Mesenchymal stem cell (in vitro differentiated cells and primary cell): ENCODE measurements around the gene SLC44A3.

Source experiments
- DNase-seq: peaks from one replicate; pipeline ENCODE4 v3.0.0-alpha.2; 2013
- H2AFZ ChIP-seq: one replicate; pipeline ENCODE4 v1.6.1; 2013; ENCODE audit warnings: low read depth, mild to moderate bottlenecking, control low read depth, inconsistent platforms, low read length, moderate library complexity
- H2AK5ac ChIP-seq: 2 replicates; pipeline ENCODE4 v1.6.1; 2013; ENCODE audit warnings: low read length, moderate library complexity, mild to moderate bottlenecking, inconsistent platforms; ENCODE audit not compliant: severe bottlenecking
- H2BK120ac ChIP-seq: one replicate; pipeline ENCODE4 v1.6.1; 2013; ENCODE audit warnings: low read depth, mild to moderate bottlenecking, inconsistent platforms, low read length, moderate library complexity
- H2BK12ac ChIP-seq, 2 experiments: one replicate each; pipeline ENCODE4 v1.6.1; 2013; ENCODE audit warnings: inconsistent platforms in 2 of 2, low read length in 2 of 2, mild to moderate bottlenecking in 2 of 2, moderate library complexity in 2 of 2, control low read depth in 1 of 2
- H2BK15ac ChIP-seq: one replicate; pipeline ENCODE4 v1.6.1; 2013; ENCODE audit warnings: mild to moderate bottlenecking, low read depth, inconsistent platforms; ENCODE audit not compliant: poor library complexity, severe bottlenecking
- H2BK5ac ChIP-seq: 2 replicates; pipeline ENCODE4 v1.6.1; 2013; ENCODE audit warnings: low read depth, mild to moderate bottlenecking, low read length, control low read depth, inconsistent platforms; ENCODE audit not compliant: poor library complexity, severe bottlenecking
- H3K14ac ChIP-seq, 2 experiments: one replicate each; pipeline ENCODE4 v1.6.1; 2013; ENCODE audit warnings: inconsistent platforms in 2 of 2, low read length in 2 of 2, control low read depth in 1 of 2, mild to moderate bottlenecking in 1 of 2, moderate library complexity in 1 of 2
- H3K18ac ChIP-seq, 2 experiments: one replicate each; pipeline ENCODE4 v1.6.1; 2013; ENCODE audit warnings: inconsistent platforms in 2 of 2, low read length in 2 of 2, control low read depth in 1 of 2, low read depth in 1 of 2, mild to moderate bottlenecking in 1 of 2
- H3K23ac ChIP-seq, 2 experiments: one replicate each; pipeline ENCODE4 v1.6.1; 2013; ENCODE audit warnings: inconsistent platforms in 2 of 2, low read length in 2 of 2, mild to moderate bottlenecking in 2 of 2, moderate library complexity in 2 of 2, control low read depth in 1 of 2
- H3K27ac ChIP-seq: 2 replicates; pipeline ENCODE4 v1.5.1; 2013; ENCODE audit warnings: mild to moderate bottlenecking, moderate library complexity, low read length, control low read depth, inconsistent platforms; ENCODE audit not compliant: poor library complexity, severe bottlenecking
- H3K27me3 ChIP-seq, 2 experiments: 2 replicates each; pipeline versions ENCODE4 v1.6.1 to v1.7.0; 2013; ENCODE audit warnings: low read length in 2 of 2, mild to moderate bottlenecking in 2 of 2, moderate library complexity in 2 of 2, control low read depth in 1 of 2, inconsistent platforms in 1 of 2; ENCODE audit not compliant: control insufficient read depth in 1 of 2, insufficient read depth in 1 of 2
- H3K36me3 ChIP-seq, 2 experiments: 2 replicates each; pipeline versions ENCODE4 v1.6.1 to v1.7.0; 2013; ENCODE audit warnings: low read length in 2 of 2, control low read depth in 1 of 2, inconsistent platforms in 1 of 2, low read depth in 1 of 2, mild to moderate bottlenecking in 1 of 2; ENCODE audit not compliant: insufficient read depth in 2 of 2, control insufficient read depth in 1 of 2
- H3K4ac ChIP-seq, 2 experiments: one replicate each; pipeline ENCODE4 v1.6.1; 2013; ENCODE audit warnings: inconsistent platforms in 2 of 2, low read length in 2 of 2, mild to moderate bottlenecking in 2 of 2, moderate library complexity in 2 of 2, control low read depth in 1 of 2, low read depth in 1 of 2
- H3K4me1 ChIP-seq: 2 replicates; pipeline ENCODE4 v1.6.1; 2013; ENCODE audit warnings: low read depth, low read length, control low read depth; ENCODE audit not compliant: control insufficient read depth, insufficient read depth
- H3K4me2 ChIP-seq: 2 replicates; pipeline ENCODE4 v1.6.1; 2013; ENCODE audit warnings: low read length, mild to moderate bottlenecking, inconsistent platforms; ENCODE audit not compliant: poor library complexity, severe bottlenecking
- H3K4me3 ChIP-seq, 2 experiments: 2 replicates each; pipeline versions ENCODE4 v1.5.1 to v1.7.0; 2013; ENCODE audit warnings: low read length in 2 of 2, mild to moderate bottlenecking in 2 of 2, control low read depth in 1 of 2, low read depth in 1 of 2; ENCODE audit not compliant: insufficient read depth in 1 of 2
- H3K79me1 ChIP-seq: replicated peaks from 2 replicates; pipeline ENCODE4 v1.6.1; 2013; ENCODE audit warnings: mild to moderate bottlenecking, control low read depth, low read length, inconsistent platforms; ENCODE audit not compliant: poor library complexity, severe bottlenecking
- H3K9ac ChIP-seq: 2 replicates; pipeline ENCODE4 v1.7.0; 2013; ENCODE audit warnings: mild to moderate bottlenecking, low read length, moderate library complexity
- H3K9me3 ChIP-seq: 2 replicates; pipeline ENCODE4 v1.7.0; 2013; ENCODE audit warnings: mild to moderate bottlenecking, low read length; ENCODE audit not compliant: control insufficient read depth
- H4K8ac ChIP-seq: one replicate; pipeline ENCODE4 v1.6.1; 2013; ENCODE audit warnings: inconsistent platforms, mild to moderate bottlenecking, low read length, moderate library complexity
- H4K91ac ChIP-seq: one replicate; pipeline ENCODE4 v1.6.1; 2013; ENCODE audit warnings: mild to moderate bottlenecking, low read length, inconsistent platforms
- WGBS: methylation state at CpG from one replicate; pipeline ENCODE4 v1.1.7; 2013; ENCODE audit warnings: mixed read lengths; 5-methylcytosine and 5-hydroxymethylcytosine counted together

The SLC44A3 gene

GRCh38 chr1:94862718-94863117 is 42.6 kb downstream of the SLC44A3 start:
- H2AK5ac ChIP-seq = peak overlapping the region; percentile 13
- no peak for DNase-seq
- peak overlapping the region in 1 of 2 experiments; percentile 93 for H3K4ac ChIP-seq
- no peak overlapping the region for H2BK15ac ChIP-seq
- H4K8ac ChIP-seq = peak overlapping the region; percentile 53
- peaks cover 0 to 13% of the 10 kb centered on the region in 2 experiments for H3K36me3 ChIP-seq
- peaks cover 12% of the 10 kb centered on the region for H3K4me1 ChIP-seq
- 80% methylated on average over 1 of the region's 2 CpGs for WGBS
- peak overlapping the region in 1 of 2 experiments; percentile 61 for H3K14ac ChIP-seq
- H3K4me3 ChIP-seq = no peak overlapping the region
- H3K27ac ChIP-seq = peak overlapping the region; percentile 94
- H3K9me3 ChIP-seq = no peaks in the 10 kb centered on the region
- peaks cover 5% of the 10 kb centered on the region for H3K79me1 ChIP-seq
- H3K23ac ChIP-seq = peak overlapping the region in 1 of 2 experiments; percentile 23
- peak overlapping the region; percentile 94 for H4K91ac ChIP-seq
- H2BK120ac ChIP-seq = peak overlapping the region; percentile 22
- peak overlapping the region; percentile 73 to 98 for H2BK12ac ChIP-seq
- no peak overlapping the region for H2BK5ac ChIP-seq
- peak overlapping the region; percentile 72 to 86 for H3K18ac ChIP-seq
- H3K9ac ChIP-seq = peak overlapping the region; percentile 88
- H3K4me2 ChIP-seq = no peak overlapping the region
- H3K27me3 ChIP-seq = no peaks in the 10 kb centered on the region
- no peak overlapping the region for H2AFZ ChIP-seq

GRCh38 chr1:94863297-94863911 is 43.2 kb downstream of the SLC44A3 start:
- H3K4ac ChIP-seq = peak overlapping the region; percentile 5 to 55
- no peak overlapping the region for H3K14ac ChIP-seq
- peak overlapping the region; percentile 86 for H2BK120ac ChIP-seq
- DNase-seq = peak; percentile 93
- peaks cover 0 to 13% of the 10 kb centered on the region in 2 experiments for H3K36me3 ChIP-seq
- peaks cover 5% of the 10 kb centered on the region for H3K79me1 ChIP-seq
- peak overlapping the region; percentile 24 for H4K8ac ChIP-seq
- H2BK15ac ChIP-seq = no peak overlapping the region
- peak overlapping the region; percentile 94 for H3K27ac ChIP-seq
- no peaks in the 10 kb centered on the region for H3K9me3 ChIP-seq
- H3K9ac ChIP-seq = peak overlapping the region; percentile 88
- H2AK5ac ChIP-seq = peak overlapping the region; percentile 13
- peak overlapping the region; percentile 72 to 86 for H3K18ac ChIP-seq
- peak overlapping the region in 1 of 2 experiments; percentile 61 for H3K4me3 ChIP-seq
- no peak overlapping the region for H2AFZ ChIP-seq
- H3K4me1 ChIP-seq = peaks cover 12% of the 10 kb centered on the region
- H3K4me2 ChIP-seq = no peak overlapping the region
- no peaks in the 10 kb centered on the region for H3K27me3 ChIP-seq
- WGBS = 0% methylated on average over 1 of the region's 2 CpGs
- peak overlapping the region; percentile 84 to 98 for H2BK12ac ChIP-seq
- peak overlapping the region; percentile 35 for H2BK5ac ChIP-seq
- H3K23ac ChIP-seq = no peak overlapping the region
- H4K91ac ChIP-seq = peak overlapping the region; percentile 5

DNA sequence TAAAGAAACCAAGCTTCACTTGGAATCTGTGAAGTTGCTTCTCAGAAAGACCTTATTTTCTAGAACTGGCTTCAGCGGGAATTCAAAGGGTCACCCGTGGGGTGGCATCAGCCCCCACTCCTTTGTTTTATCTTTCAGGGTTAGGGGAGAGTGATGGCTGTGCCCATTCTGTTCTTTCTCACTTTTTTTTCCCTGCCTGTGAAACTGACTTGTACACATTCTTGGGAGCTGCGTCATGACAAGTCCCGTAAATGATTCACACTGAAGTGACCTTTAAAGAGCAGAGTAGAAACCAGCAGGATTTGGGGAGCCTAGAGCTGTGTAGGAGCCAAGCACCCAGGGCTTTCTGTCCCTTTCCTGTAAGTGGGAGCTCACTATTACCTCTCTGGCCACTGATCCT is 43.8 kb downstream of the SLC44A3 start:
- H2AFZ ChIP-seq = no peak overlapping the region
- peak overlapping the region in 1 of 2 experiments; percentile 61 for H3K4me3 ChIP-seq
- WGBS = 0% methylated on average over 4 of the region's 4 CpGs
- no peak overlapping the region for H3K4me2 ChIP-seq
- H4K8ac ChIP-seq = no peak overlapping the region
- H2BK15ac ChIP-seq = no peak overlapping the region
- H3K27me3 ChIP-seq = no peaks in the 10 kb centered on the region
- no peaks in the 10 kb centered on the region for H3K9me3 ChIP-seq
- H3K23ac ChIP-seq = no peak overlapping the region
- peak overlapping the region; percentile 35 for H2BK5ac ChIP-seq
- peak overlapping the region; percentile 86 for H2BK120ac ChIP-seq
- H2AK5ac ChIP-seq = no peak overlapping the region
- peak overlapping the region in 1 of 2 experiments; percentile 96 for H2BK12ac ChIP-seq
- H3K14ac ChIP-seq = no peak overlapping the region
- DNase-seq = peak; percentile 95
- peak overlapping the region; percentile 88 for H3K9ac ChIP-seq
- H3K4ac ChIP-seq = peak overlapping the region in 1 of 2 experiments; percentile 77
- peak overlapping the region in 1 of 2 experiments; percentile 67 for H3K18ac ChIP-seq
- H3K36me3 ChIP-seq = peaks cover 0 to 17% of the 10 kb centered on the region in 2 experiments
- peak overlapping the region; percentile 94 for H3K27ac ChIP-seq
- H4K91ac ChIP-seq = no peak overlapping the region
- peaks cover 5% of the 10 kb centered on the region for H3K79me1 ChIP-seq
- H3K4me1 ChIP-seq = peaks cover 12% of the 10 kb centered on the region

DNA sequence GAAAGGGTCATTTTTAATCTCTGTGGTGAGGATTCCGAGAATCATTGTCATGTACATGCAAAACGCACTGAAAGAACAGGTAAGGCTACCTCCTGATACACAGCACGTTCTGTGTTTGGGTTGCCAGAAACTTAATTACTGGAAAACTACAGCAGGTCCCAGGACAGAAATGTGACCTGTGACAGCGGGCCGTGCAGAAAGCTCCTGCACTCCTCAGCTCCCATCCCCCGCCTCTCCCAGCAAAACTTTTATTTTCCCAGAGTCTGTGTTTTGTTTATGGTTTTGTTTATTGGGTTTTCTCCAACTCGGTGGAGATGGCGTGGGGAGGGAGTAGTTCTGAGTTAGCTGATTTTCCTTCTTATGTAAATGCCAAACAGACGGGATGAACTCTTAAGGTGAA is 44.7 kb downstream of the SLC44A3 start:
- Histone ChIP-seq H3K27me3 (no peaks in the 10 kb centered on the region), H2AK5ac (peak overlapping the region; percentile 90), H4K8ac (no peak overlapping the region), H2AFZ (no peak overlapping the region), H2BK120ac (peak overlapping the region; percentile 27), H3K9me3 (no peaks in the 10 kb centered on the region), H3K14ac (no peak overlapping the region), H3K27ac (peak overlapping the region; percentile 94), H2BK15ac (no peak overlapping the region), H4K91ac (no peak overlapping the region), H3K36me3 (peaks cover 0 to 10% of the 10 kb centered on the region in 2 experiments), H3K4me3 (peak overlapping the region in 1 of 2 experiments; percentile 61), H3K18ac (peak overlapping the region; percentile 73), H3K4ac (peak overlapping the region in 1 of 2 experiments; percentile 13), H3K9ac (peak overlapping the region; percentile 88), H3K79me1 (peaks cover 2% of the 10 kb centered on the region), H2BK12ac (peak overlapping the region in 1 of 2 experiments; percentile 93), H2BK5ac (no peak overlapping the region), H3K4me2 (no peak overlapping the region), H3K23ac (no peak overlapping the region), H3K4me1 (peaks cover 12% of the 10 kb centered on the region)
- WGBS = 11% methylated on average over 7 of the region's 9 CpGs
- peak; percentile 90 for DNase-seq
